Stimulated activated CD8-positive, alpha-beta memory T cell treated with anti-CD3 and anti-CD28 coated beads, Interleukin-4, amount 100 ng/mL, for 4 hours (primary cell): Measurements from ENCODE around the gene UBE2E1.

ENCODE experiments used
- DNase-seq, 2 donors: peaks; one replicate each; pipeline ENCODE4 v3.0.0-alpha.2; 2020; ENCODE audit warnings: low read depth in 2 of 2, low spot score in 1 of 2

UBE2E1 gene

GRCh38 chr3:23805633-23806533 is at the start of gene UBE2E1:
TSS of gene UBE2E1 (plus strand) at chr3:23805955. CDS start at chr3:23807270, 1,315 bp downstream.
- DNase-seq = peak; percentile 37 to 54

- no peak for DNase-seq
Observed at GRCh38 chr3:23756206-23756840, 49.4 kb upstream of the UBE2E1 start.

- no peak for DNase-seq
Observed at GRCh38 chr3:23758253-23758838, 47.4 kb upstream of the UBE2E1 start.

GRCh38 chr3:23760325-23760724 is 45.4 kb upstream of the UBE2E1 start:
- no peak for DNase-seq

GRCh38 chr3:23760871-23761373 is 44.8 kb upstream of the UBE2E1 start:
- DNase-seq = no peak

GRCh38 chr3:23761440-23761896 is 44.3 kb upstream of the UBE2E1 start:
- no peak for DNase-seq

GRCh38 chr3:23762214-23762613 is 43.5 kb upstream of the UBE2E1 start:
- DNase-seq = no peak

GRCh38 chr3:23762759-23763477 is 42.8 kb upstream of the UBE2E1 start:
- no peak for DNase-seq

- DNase-seq = no peak
Observed at GRCh38 chr3:23764407-23764806, 41.3 kb upstream of the UBE2E1 start.

- no peak for DNase-seq
Observed at GRCh38 chr3:23767546-23767945, 38.2 kb upstream of the UBE2E1 start.

GRCh38 chr3:23775254-23775909 is 30.4 kb upstream of the UBE2E1 start:
- DNase-seq = no peak

- no peak for DNase-seq
Observed at GRCh38 chr3:23776352-23776891, 29.3 kb upstream of the UBE2E1 start.

- DNase-seq = no peak
Observed at GRCh38 chr3:23778446-23778845, 27.3 kb upstream of the UBE2E1 start.

GRCh38 chr3:23779841-23780240 is 25.9 kb upstream of the UBE2E1 start:
- no peak for DNase-seq

- DNase-seq = no peak
Observed at GRCh38 chr3:23781051-23781450, 24.7 kb upstream of the UBE2E1 start.

GRCh38 chr3:23781871-23782270 is 23.9 kb upstream of the UBE2E1 start:
- DNase-seq = no peak

- no peak for DNase-seq
Observed at GRCh38 chr3:23785097-23785645, 20.6 kb upstream of the UBE2E1 start.

- DNase-seq = no peak
Observed at GRCh38 chr3:23785882-23786281, 19.9 kb upstream of the UBE2E1 start.

- no peak for DNase-seq
Observed at GRCh38 chr3:23791678-23792077, 14.1 kb upstream of the UBE2E1 start.

GRCh38 chr3:23793528-23794134 is 12.1 kb upstream of the UBE2E1 start:
- DNase-seq = no peak
